HEK293 (cell line): ENCODE results near the gene TRPC6.

ENCODE experiments used
- CTCF ChIA-PET: fragments of 350-600 bp; formaldehyde crosslinking; extraction: SDS; loops from one replicate; lab custom pipeline; 2021; ENCODE audit warnings: antibody characterized with exemption; lab: Yijun Ruan, JAX
- POLR2A ChIA-PET: fragments of 300-600 bp; formaldehyde crosslinking; extraction: SDS; loops from one replicate; lab custom pipeline; 2020; ENCODE audit warnings: antibody characterized with exemption, inconsistent platforms; lab: Yijun Ruan, JAX
- H3K27ac ChIP-seq: fragments of 200-500 bp; sonication (Bioruptor generic); 2 replicates; pipeline ENCODE4 v1.5.1; 2014; ENCODE audit warnings: low read depth, low read length, control low read depth, inconsistent platforms; ENCODE audit errors: extremely low read depth
- H3K36me3 ChIP-seq, 2 experiments: fragments of 200-500 bp in 1 of 2; sonication (Bioruptor generic) in 1 of 2; 1 replicate in 1 of 2; 2 replicates in 1 of 2; pipeline ENCODE4 v1.5.1; 2014 to 2017; ENCODE audit warnings: inconsistent platforms in 2 of 2, low read length in 2 of 2; ENCODE audit not compliant: control insufficient read depth in 2 of 2, insufficient read depth in 1 of 2
- H3K4me1 ChIP-seq: fragments of 200-500 bp; sonication (Bioruptor generic); 2 replicates; pipeline ENCODE4 v1.5.1; 2014; ENCODE audit warnings: mild to moderate bottlenecking, low read length, inconsistent platforms; ENCODE audit not compliant: control insufficient read depth, insufficient read depth
- H3K4me3 ChIP-seq: 2 replicates; pipeline ENCODE4 v1.5.1; 2011; ENCODE audit warnings: low read depth, mild to moderate bottlenecking, control low read depth, low read length, moderate library complexity
- H3K9me3 ChIP-seq: fragments of 200-500 bp; sonication (Bioruptor generic); 2 replicates; pipeline ENCODE4 v1.5.1; 2014; ENCODE audit warnings: low read depth, low read length, inconsistent platforms; ENCODE audit not compliant: control insufficient read depth, insufficient read depth
- EGR2 ChIP-seq: fragments of 450-650 bp; formaldehyde crosslinking; IDR thresholded peaks from 2 replicates; pipeline ENCODE4 v1.5.1; 2016; ENCODE audit warnings: low read depth, missing biosample characterization, missing genetic modification characterization
- OSR2 ChIP-seq: fragments of 450-650 bp; formaldehyde crosslinking; IDR thresholded peaks from 2 replicates; pipeline ENCODE4 v1.5.1; 2016; ENCODE audit warnings: missing biosample characterization, missing genetic modification characterization
- REPIN1 ChIP-seq: fragments of 450-650 bp; formaldehyde crosslinking; IDR thresholded peaks from 2 replicates; pipeline ENCODE4 v1.5.1; 2017; ENCODE audit warnings: missing biosample characterization, missing genetic modification characterization, low read depth
- SCRT1 ChIP-seq: fragments of 450-650 bp; formaldehyde crosslinking; IDR thresholded peaks from 2 replicates; pipeline ENCODE4 v1.5.1; 2016; ENCODE audit warnings: missing biosample characterization, missing genetic modification characterization, borderline replicate concordance
- TRIM28 ChIP-seq: IDR thresholded peaks from 2 replicates; pipeline ENCODE4 v1.6.1; 2011; ENCODE audit warnings: low read length, control low read depth, borderline replicate concordance
- ZBTB10 ChIP-seq: fragments of 450-650 bp; formaldehyde crosslinking; IDR thresholded peaks from 2 replicates; pipeline ENCODE4 v1.5.1; 2016; ENCODE audit warnings: missing biosample characterization, missing genetic modification characterization
- ZBTB44 ChIP-seq: fragments of 450-650 bp; IDR thresholded peaks from 2 replicates; pipeline ENCODE4 v1.5.1; 2018; ENCODE audit warnings: missing biosample characterization, mild to moderate bottlenecking, missing genetic modification characterization
- ZBTB48 ChIP-seq: fragments of 450-650 bp; formaldehyde crosslinking; IDR thresholded peaks from 2 replicates; pipeline ENCODE4 v1.5.1; 2016; ENCODE audit warnings: missing biosample characterization, missing genetic modification characterization
- ZEB2 ChIP-seq: fragments of 450-650 bp; formaldehyde crosslinking; IDR thresholded peaks from 2 replicates; pipeline ENCODE4 v1.5.1; 2016; ENCODE audit warnings: missing biosample characterization, missing genetic modification characterization
- ZIC2 ChIP-seq: fragments of 450-650 bp; formaldehyde crosslinking; IDR thresholded peaks from 2 replicates; pipeline ENCODE4 v1.5.1; 2016; ENCODE audit warnings: missing biosample characterization, missing genetic modification characterization
- ZNF10 ChIP-seq: fragments of 450-650 bp; formaldehyde crosslinking; IDR thresholded peaks from 2 replicates; pipeline ENCODE4 v1.5.1; 2017; ENCODE audit warnings: missing biosample characterization, missing genetic modification characterization
- ZNF132 ChIP-seq: fragments of 450-650 bp; formaldehyde crosslinking; IDR thresholded peaks from 2 replicates; pipeline ENCODE4 v1.5.1; 2017; ENCODE audit warnings: missing biosample characterization, missing genetic modification characterization, borderline replicate concordance
- ZNF140 ChIP-seq: fragments of 450-650 bp; formaldehyde crosslinking; IDR thresholded peaks from 2 replicates; pipeline ENCODE4 v1.5.1; 2016; ENCODE audit warnings: missing biosample characterization, missing genetic modification characterization
- ZNF214 ChIP-seq: fragments of 450-650 bp; formaldehyde crosslinking; IDR thresholded peaks from 2 replicates; pipeline ENCODE4 v1.5.1; 2017; ENCODE audit warnings: missing biosample characterization, mild to moderate bottlenecking, missing genetic modification characterization, borderline replicate concordance
- ZNF266 ChIP-seq: fragments of 450-650 bp; formaldehyde crosslinking; IDR thresholded peaks from 2 replicates; pipeline ENCODE4 v1.5.1; 2016; ENCODE audit warnings: missing biosample characterization, missing genetic modification characterization, low read depth
- ZNF292 ChIP-seq: fragments of 450-650 bp; formaldehyde crosslinking; IDR thresholded peaks from 2 replicates; pipeline ENCODE4 v1.5.1; 2016; ENCODE audit warnings: low read depth, missing biosample characterization, missing genetic modification characterization, borderline replicate concordance
- ZNF302 ChIP-seq: fragments of 450-650 bp; formaldehyde crosslinking; IDR thresholded peaks from 2 replicates; pipeline ENCODE4 v1.5.1; 2016; ENCODE audit warnings: missing biosample characterization, missing genetic modification characterization, low read depth
- ZNF311 ChIP-seq: fragments of 450-650 bp; formaldehyde crosslinking; IDR thresholded peaks from 2 replicates; pipeline ENCODE4 v1.5.1; 2017; ENCODE audit warnings: missing biosample characterization, missing genetic modification characterization, borderline replicate concordance
- ZNF404 ChIP-seq: fragments of 450-650 bp; formaldehyde crosslinking; IDR thresholded peaks from 2 replicates; pipeline ENCODE4 v1.5.1; 2017; ENCODE audit warnings: missing biosample characterization, missing genetic modification characterization
- ZNF426 ChIP-seq: fragments of 450-650 bp; formaldehyde crosslinking; IDR thresholded peaks from 2 replicates; pipeline ENCODE4 v1.5.1; 2017; ENCODE audit warnings: missing biosample characterization, missing genetic modification characterization, mild to moderate bottlenecking, inconsistent platforms, moderate library complexity
- ZNF473 ChIP-seq: fragments of 450-650 bp; formaldehyde crosslinking; IDR thresholded peaks from 2 replicates; pipeline ENCODE4 v1.5.1; 2017; ENCODE audit warnings: missing biosample characterization, missing genetic modification characterization
- ZNF510 ChIP-seq: fragments of 450-650 bp; formaldehyde crosslinking; IDR thresholded peaks from 2 replicates; pipeline ENCODE4 v1.5.1; 2018; ENCODE audit warnings: mild to moderate bottlenecking, missing genetic modification characterization, missing biosample characterization; ENCODE audit not compliant: insufficient replicate concordance
- ZNF600 ChIP-seq: fragments of 450-650 bp; formaldehyde crosslinking; IDR thresholded peaks from 2 replicates; pipeline ENCODE4 v1.5.1; 2016; ENCODE audit warnings: missing biosample characterization, missing genetic modification characterization
- ZNF768 ChIP-seq: fragments of 450-650 bp; formaldehyde crosslinking; IDR thresholded peaks from 2 replicates; pipeline ENCODE4 v1.5.1; 2018; ENCODE audit warnings: missing biosample characterization, mild to moderate bottlenecking, missing genetic modification characterization
- ZXDB ChIP-seq: fragments of 450-650 bp; formaldehyde crosslinking; IDR thresholded peaks from 2 replicates; pipeline ENCODE4 v1.5.1; 2016; ENCODE audit warnings: missing biosample characterization, missing genetic modification characterization
- TF ChIP-seq, protein P1 (sequence below): fragments of 450-650 bp; formaldehyde crosslinking; conservative IDR thresholded peaks from 2 replicates; pipeline ENCODE4 v1.5.1; 2016; ENCODE audit warnings: low read depth, missing biosample characterization, missing genetic modification characterization

Gene TRPC6

DNA sequence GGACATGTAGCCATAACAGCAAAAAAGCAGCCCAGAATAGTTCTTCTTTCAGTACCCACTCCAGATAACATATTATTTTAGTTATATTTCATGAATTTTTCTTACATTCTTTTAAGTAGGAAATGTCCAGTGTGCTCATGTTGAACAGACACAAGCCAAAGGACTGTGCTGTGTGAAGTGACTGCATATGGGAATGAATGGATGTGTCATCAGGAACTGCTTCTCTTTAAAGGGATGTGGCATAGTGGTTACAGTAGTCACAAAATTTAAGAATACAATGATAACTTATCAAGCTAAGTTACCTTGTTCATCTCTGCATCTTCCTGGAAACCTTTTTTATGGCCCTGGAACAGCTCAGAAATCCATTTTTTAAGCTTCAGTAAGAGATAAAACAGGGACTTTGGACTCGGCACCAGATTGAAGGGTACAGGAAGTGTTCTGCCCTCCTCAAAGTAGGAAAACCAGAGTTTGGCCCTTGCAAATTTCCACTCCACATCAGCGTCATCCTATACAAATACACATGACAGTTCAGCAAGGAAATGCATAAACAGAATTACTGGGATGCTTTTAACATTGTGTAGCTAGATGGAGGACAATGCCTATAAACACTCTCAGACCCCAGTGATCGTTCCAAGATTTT lies 112.8 kb downstream of the TRPC6 start:
- no peaks in the 10 kb centered on the region for H3K4me1 ChIP-seq
- POLR2A ChIA-PET, result no interaction called here
- H3K4me3 ChIP-seq, result no peak overlapping the region
- H3K27ac ChIP-seq, result no peak overlapping the region
- CTCF ChIA-PET, result interaction anchor here (0.7 to 1.5 kb wide), 2 partner anchors 14 to 390 kb away, joined by 3 to 5 read pairs; no protein-coding TSS in a partner anchor
- H3K9me3 ChIP-seq, result no peaks in the 10 kb centered on the region
- TF ChIP-seq OSR2 (tag by site-specific recombination) (no peak), ZNF292 (tag by site-specific recombination) (no peak), ZXDB (tag by site-specific recombination) (no peak), ZNF10 (no peak), SCRT1 (tag by site-specific recombination) (no peak), ZNF404 (no peak), ZEB2 (no peak), ZIC2 (tag by site-specific recombination) (no peak), ZNF140 (tag by site-specific recombination) (no peak), ZNF302 (tag by site-specific recombination) (no peak)
- H3K36me3 ChIP-seq, result no peaks in the 10 kb centered on the region

- POLR2A ChIA-PET, result no interaction called here
- CTCF ChIA-PET, result interaction anchor here (0.7 to 1.5 kb wide), 2 partner anchors 14 to 390 kb away, joined by 3 to 5 read pairs; no protein-coding TSS in a partner anchor
- Histone ChIP-seq H3K36me3 (no peaks in the 10 kb centered on the region), H3K27ac (no peak overlapping the region), H3K4me1 (no peaks in the 10 kb centered on the region), H3K9me3 (no peaks in the 10 kb centered on the region), H3K4me3 (no peak overlapping the region)
- TF ChIP-seq ZNF510 (tag by site-specific recombination) (no peak), TRIM28 (no peak), ZNF473 (no peak), REPIN1 (tag by site-specific recombination) (no peak), ZBTB10 (tag by site-specific recombination) (no peak), ZNF311 (tag by site-specific recombination) (no peak), ZNF266 (tag by site-specific recombination) (no peak), ZNF132 (tag by site-specific recombination) (no peak), ZNF600 (tag by site-specific recombination) (no peak), ZNF768 (tag by site-specific recombination) (no peak), ZBTB48 (tag by site-specific recombination) (no peak), ZBTB44 (tag by site-specific recombination) (no peak), ZNF426 (no peak), EGR2 (no peak), ZNF214 (tag by site-specific recombination) (no peak)
- TF ChIP-seq, protein P1, sequence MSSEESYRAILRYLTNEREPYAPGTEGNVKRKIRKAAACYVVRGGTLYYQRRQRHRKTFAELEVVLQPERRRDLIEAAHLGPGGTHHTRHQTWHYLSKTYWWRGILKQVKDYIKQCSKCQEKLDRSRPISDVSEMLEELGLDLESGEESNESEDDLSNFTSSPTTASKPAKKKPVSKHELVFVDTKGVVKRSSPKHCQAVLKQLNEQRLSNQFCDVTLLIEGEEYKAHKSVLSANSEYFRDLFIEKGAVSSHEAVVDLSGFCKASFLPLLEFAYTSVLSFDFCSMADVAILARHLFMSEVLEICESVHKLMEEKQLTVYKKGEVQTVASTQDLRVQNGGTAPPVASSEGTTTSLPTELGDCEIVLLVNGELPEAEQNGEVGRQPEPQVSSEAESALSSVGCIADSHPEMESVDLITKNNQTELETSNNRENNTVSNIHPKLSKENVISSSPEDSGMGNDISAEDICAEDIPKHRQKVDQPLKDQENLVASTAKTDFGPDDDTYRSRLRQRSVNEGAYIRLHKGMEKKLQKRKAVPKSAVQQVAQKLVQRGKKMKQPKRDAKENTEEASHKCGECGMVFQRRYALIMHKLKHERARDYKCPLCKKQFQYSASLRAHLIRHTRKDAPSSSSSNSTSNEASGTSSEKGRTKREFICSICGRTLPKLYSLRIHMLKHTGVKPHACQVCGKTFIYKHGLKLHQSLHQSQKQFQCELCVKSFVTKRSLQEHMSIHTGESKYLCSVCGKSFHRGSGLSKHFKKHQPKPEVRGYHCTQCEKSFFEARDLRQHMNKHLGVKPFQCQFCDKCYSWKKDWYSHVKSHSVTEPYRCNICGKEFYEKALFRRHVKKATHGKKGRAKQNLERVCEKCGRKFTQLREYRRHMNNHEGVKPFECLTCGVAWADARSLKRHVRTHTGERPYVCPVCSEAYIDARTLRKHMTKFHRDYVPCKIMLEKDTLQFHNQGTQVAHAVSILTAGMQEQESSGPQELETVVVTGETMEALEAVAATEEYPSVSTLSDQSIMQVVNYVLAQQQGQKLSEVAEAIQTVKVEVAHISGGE (tag by site-specific recombination), result no peak
Measured at GRCh38 chr11:101470419-101470818, 113.4 kb downstream of the TRPC6 start.
